Kidney glomerular epithelial cell (primary cell): ENCODE data around the gene TEKT3.

Experiments used
- DNase-seq: peaks from one replicate; lab custom pipeline; 2025; lab: John Stamatoyannopoulos, UW

TEKT3 gene

GRCh38 chr17:15341385-15341849, at the start of gene TEKT3:
TSS of gene TEKT3 (minus strand) at chr17:15341597. CDS start at chr17:15331585, 10,012 bp downstream.
- DNase-seq: peak; percentile 64

GRCh38 chr17:15388356-15389041, 47.1 kb upstream of the TEKT3 start:
- DNase-seq: no peak

- DNase-seq: no peak
Observed at GRCh38 chr17:15386083-15386482, 44.7 kb upstream of the TEKT3 start.

GRCh38 chr17:15385305-15385704, 43.9 kb upstream of the TEKT3 start:
- DNase-seq: no peak

GRCh38 chr17:15384142-15384787, 42.9 kb upstream of the TEKT3 start:
- DNase-seq: no peak

GRCh38 chr17:15382914-15383313, 41.5 kb upstream of the TEKT3 start:
- no peak for DNase-seq

- no peak for DNase-seq
Observed at GRCh38 chr17:15381707-15382106, 40.3 kb upstream of the TEKT3 start.

- DNase-seq: no peak
Observed at GRCh38 chr17:15380446-15380845, 39.0 kb upstream of the TEKT3 start.

GRCh38 chr17:15379659-15380058, 38.3 kb upstream of the TEKT3 start:
- no peak for DNase-seq

GRCh38 chr17:15378243-15378642, 36.8 kb upstream of the TEKT3 start:
- no peak for DNase-seq

- DNase-seq: peak; percentile 90
Observed at GRCh38 chr17:15377616-15378015, 36.2 kb upstream of the TEKT3 start.

- DNase-seq: peak; percentile 60
Observed at GRCh38 chr17:15377200-15377599, 35.8 kb upstream of the TEKT3 start.

GRCh38 chr17:15371376-15372130, 30.2 kb upstream of the TEKT3 start:
- DNase-seq: no peak

- no peak for DNase-seq
Observed at GRCh38 chr17:15368600-15368999, 27.2 kb upstream of the TEKT3 start.

GRCh38 chr17:15366026-15366425, 24.6 kb upstream of the TEKT3 start:
- DNase-seq: no peak

GRCh38 chr17:15364615-15365014, 23.2 kb upstream of the TEKT3 start:
- no peak for DNase-seq

GRCh38 chr17:15363702-15364101, 22.3 kb upstream of the TEKT3 start:
- DNase-seq: no peak

- DNase-seq: no peak
Observed at GRCh38 chr17:15361592-15361991, 20.2 kb upstream of the TEKT3 start.

- peak; percentile 94 for DNase-seq
Observed at GRCh38 chr17:15361151-15361550, 19.8 kb upstream of the TEKT3 start.

- peak; percentile 15 for DNase-seq
Observed at GRCh38 chr17:15354256-15354655, 12.9 kb upstream of the TEKT3 start.

GRCh38 chr17:15351925-15352324, 10.5 kb upstream of the TEKT3 start:
- DNase-seq: no peak

GRCh38 chr17:15351478-15351840, 10.1 kb upstream of the TEKT3 start:
- DNase-seq: no peak
